ENCODE data around the gene SV2B.

DNA sequence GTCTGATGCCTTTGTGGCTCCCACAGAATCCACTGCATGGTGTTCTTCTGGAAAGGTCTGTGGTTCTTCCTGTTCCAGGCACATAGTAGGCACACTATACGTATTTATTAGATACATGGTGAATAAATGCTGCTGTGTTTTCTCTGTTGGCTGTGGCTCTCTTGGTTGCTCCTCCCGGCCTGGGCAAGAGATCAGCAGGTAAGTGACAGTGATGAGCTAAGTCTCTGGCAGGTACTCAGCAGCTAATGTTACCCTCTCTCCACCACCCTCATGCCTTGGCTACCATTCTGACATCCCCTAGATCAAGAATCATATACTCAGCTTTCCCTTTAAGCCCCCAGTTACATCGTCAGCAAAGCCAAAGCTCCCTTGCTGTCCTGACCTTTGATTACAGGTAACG, 8.4 kb downstream of the SV2B start:
- TF ChIP-seq CTCF (conservative IDR thresholded peaks at IDR 0.05) (no peak), EZH2 (IDR thresholded peaks at IDR 0.05; ENCODE audit: low read depth) (no peak)
